Caki2 (cell line): ENCODE measurements around the gene PDE7B. TPM values are rescaled to one million over a fixed set of nuclear protein-coding genes. Genes with fewer than 3 reads are reported as not detected.
A peak's percentile ranks its signal among the peaks of the same experiment; 100 is the strongest.

ENCODE experiments used
- DNase-seq: peaks from one replicate; pipeline ENCODE4 v3.0.0-alpha.2; 2015; ENCODE audit warnings: low read depth
- in situ Hi-C: cut with HindIII; loops from 2 replicates; pipeline ENCODE4 v1.10.0; 2016; ENCODE audit warnings: low sequenced_read_pairs, low pct_unique_long_range_greater_than_20kb, mixed read lengths
- total RNA-seq: library from RNA; depleted of rRNA; stranded (reverse); fragments of >200 nt; shearing (Covaris generic); gene quantifications from 2 replicates; pipeline ENCODE4 v1.2.3, GENCODE V29; 2014; ENCODE audit warnings: low replicate concordance

Gene PDE7B
- total RNA-seq, 1 experiment from 2014 or later = 0.07 TPM

DNA sequence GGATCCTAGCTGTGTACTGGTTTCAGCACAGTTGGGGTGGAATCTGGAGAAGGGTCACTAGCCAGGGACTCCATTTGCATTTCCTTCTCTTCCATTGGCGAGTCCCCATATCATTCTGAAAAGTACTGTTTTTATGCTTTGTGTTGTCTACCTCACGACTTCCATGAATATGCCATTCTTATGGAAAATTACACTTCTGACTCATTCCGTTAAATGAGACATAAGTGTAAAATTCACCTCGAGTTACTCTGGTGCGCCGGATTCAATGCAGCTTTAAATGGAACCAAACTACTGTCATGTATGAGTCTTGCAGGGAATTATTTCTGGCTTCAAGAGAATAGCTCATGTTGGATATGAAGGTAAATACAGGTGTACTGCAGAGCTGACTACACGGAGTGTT is 99.2 kb downstream of the PDE7B start:
- in situ Hi-C loops = no loop called here

GRCh38 chr6:135951169-135951568 is 99.7 kb downstream of the PDE7B start:
- in situ Hi-C loops = no loop called here

More for the DNA sequence above, 99.2 kb downstream of the PDE7B start:
- DNase-seq = no peak

DNA sequence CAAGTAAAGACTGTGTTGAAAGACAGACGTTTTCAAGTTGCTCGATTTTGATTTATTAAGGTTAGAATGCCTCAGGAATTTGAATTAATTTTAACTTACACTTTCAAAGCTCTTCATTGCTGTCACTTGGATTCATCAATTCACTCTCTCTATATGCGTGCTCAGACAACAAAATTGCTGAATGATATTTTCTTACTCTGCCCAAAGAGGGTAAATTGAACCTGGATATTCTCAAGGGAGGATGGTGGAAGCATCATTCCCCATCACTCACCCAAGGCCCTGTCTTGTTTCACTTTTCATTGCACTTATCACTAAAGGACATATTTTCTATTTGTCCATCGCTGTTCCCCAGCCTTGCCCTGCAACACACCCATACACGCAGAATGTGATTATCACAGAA is 102.3 kb downstream of the PDE7B start:
- in situ Hi-C loops = no loop called here
- DNase-seq = no peak

More at GRCh38 chr6:135951169-135951568, 99.7 kb downstream of the PDE7B start:
- DNase-seq = no peak

GRCh38 chr6:135955099-135955498 is 103.6 kb downstream of the PDE7B start:
- DNase-seq = no peak
- in situ Hi-C loops = no loop called here

- in situ Hi-C loops = no loop called here
- DNase-seq = peak; percentile 38
Observed at GRCh38 chr6:135962731-135963130, 111.2 kb downstream of the PDE7B start.

- no peak for DNase-seq
- in situ Hi-C loops = no loop called here
Observed at GRCh38 chr6:135970750-135971149, 119.2 kb downstream of the PDE7B start.

DNA sequence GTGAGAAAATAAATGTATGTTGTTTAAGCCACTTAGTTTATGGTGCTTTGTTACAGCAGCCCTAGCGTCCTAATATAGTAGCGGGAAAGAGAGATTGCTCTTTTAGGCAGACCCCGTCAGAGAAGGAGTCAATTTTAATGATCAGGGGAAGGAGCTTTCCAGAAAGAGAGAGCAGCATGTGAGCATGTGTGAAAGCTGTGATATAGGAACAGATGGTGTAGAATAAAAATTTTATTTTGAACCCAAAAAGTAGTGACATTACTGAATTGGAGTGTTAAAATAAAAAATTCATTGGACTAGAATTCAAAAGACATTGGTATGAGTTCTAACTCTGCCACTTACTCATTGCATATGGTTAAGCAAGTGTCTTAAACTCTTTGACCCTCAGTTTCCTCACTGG is 119.8 kb downstream of the PDE7B start:
- no peak for DNase-seq
- in situ Hi-C loops = no loop called here

- no peak for DNase-seq
Observed at GRCh38 chr6:135972150-135972549, 120.6 kb downstream of the PDE7B start.

DNA sequence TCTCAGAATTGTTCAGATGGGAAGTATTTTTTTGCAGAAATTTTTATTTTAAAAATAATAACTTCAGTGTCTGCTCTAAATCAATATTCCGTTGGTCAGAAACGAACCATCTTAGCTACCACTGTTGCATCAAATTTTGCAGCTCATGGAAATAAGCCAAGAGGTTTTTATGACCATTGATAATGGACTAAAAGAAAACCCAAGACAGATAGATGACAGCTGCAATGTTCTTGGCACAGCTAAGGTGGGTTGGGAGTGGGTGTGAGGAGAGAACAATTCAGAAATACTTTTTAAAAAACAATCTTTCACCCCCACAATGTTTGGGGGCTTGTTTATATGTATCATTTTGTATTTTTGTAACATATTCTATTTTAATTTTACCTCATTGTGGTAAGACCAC is 121.1 kb downstream of the PDE7B start:
- no peak for DNase-seq
- in situ Hi-C loops = no loop called here

More at GRCh38 chr6:135972150-135972549, 120.6 kb downstream of the PDE7B start:
- in situ Hi-C loops = no loop called here

DNA sequence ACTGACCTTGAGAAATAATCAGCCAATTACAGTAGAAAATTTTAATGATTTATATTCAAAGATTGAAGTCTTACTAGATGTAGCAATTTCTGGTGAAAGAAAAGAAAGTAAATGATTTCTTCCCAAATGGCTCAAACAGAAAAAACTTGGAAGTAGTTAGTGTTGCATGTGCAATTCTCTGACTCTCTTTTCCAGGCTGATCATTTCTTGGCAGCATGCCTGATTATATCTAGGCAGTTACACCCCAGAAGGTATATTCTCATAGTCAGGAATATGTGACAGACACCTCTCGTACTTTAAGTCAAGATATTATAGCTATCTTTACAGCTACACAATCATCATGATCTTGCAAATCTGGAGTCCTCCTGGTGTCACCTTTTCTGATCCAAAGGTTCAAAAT is 122.9 kb downstream of the PDE7B start:
- in situ Hi-C loops = no loop called here
- DNase-seq = no peak

- in situ Hi-C loops = no loop called here
- DNase-seq = no peak
Observed at GRCh38 chr6:135976585-135976984, 125.1 kb downstream of the PDE7B start.

DNA sequence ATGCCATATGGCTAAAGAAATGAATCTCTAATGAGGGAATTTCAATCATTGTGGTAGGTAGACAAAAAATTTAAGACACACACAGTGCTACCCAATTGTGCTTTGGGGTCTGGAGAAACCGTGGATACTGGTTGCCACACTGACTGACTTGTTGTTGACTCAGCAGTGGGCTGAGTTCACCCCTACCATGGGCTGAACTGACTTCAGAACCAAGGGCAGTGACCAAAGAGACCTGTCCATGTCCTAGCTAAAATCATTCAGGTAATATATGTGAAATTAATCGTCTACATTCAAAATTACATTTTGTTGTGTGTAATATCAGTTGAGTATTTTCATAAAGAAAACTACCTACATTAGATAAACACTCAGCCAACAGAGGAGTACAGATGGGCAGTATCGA is 131.6 kb downstream of the PDE7B start:
- no peak for DNase-seq
- in situ Hi-C loops = no loop called here

DNA sequence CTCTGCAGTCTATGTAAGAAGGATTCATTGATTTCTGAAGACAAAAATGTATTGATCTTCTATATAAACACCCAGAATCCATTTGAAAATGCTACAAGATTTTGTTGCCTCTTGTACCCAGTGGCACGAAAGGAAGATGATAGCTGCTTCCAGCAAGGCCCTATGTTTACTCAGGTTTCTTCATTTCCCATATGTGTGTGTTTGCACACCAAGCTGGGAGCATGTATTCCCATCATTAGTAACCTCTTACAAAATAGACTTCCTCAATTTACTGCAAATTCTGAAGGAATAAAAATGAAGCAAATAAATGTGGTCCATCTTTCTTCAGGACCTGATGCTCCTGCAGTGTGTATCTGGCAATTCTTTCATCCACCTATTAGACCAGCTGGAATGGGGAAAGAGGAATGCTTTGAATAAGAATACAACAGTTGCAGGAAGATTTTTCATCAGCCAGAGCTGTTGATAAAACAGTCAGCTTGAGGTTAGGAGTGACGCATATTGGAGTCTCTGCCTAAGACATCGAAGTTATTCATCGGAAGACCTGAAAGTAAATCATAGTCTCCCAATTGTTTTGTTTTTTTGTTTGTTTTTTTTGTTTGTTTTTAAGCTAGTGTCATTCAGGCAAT is 132.3 kb downstream of the PDE7B start:
- in situ Hi-C loops = no loop called here
- DNase-seq = no peak

DNA sequence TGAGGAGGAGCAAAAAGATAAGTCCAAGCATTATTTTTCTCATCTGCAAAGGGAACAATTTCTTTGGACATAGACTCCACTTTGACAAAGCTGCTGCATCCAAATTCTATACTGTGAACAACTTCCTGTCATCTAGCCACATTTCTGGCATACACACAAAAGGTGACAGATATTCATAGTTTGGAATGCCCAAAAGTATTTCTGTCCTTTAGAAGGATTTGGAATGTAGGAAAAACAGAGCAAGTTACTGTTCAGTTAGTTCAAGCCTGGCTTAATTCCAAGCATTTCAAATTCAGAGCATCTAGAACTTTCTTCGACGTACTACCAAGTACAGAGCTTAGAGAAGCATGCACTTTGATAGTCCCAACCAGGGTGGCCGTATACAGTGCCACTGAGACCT is 134.0 kb downstream of the PDE7B start:
- DNase-seq = no peak
- in situ Hi-C loops = no loop called here

GRCh38 chr6:135987226-135987625 is 135.7 kb downstream of the PDE7B start:
- in situ Hi-C loops = no loop called here
- DNase-seq = no peak

DNA sequence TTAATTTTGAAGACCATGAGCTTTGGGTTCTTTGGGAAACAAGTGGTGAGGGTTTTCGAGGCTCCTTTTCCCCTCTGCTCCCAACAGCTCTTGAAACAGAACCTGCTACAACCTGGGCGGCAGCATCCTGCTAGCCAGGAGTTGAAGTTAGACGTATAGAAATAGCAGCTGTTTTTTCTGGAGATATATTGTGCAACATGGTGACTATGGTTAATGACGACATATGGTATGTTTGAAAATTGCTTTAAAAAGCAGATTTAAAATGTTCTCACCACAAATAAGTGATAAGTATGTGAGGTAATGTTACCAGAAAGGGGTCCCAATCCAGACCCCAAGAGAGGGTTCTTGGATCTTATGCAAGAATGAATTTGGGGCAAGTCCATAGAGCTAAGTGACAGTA is 138.9 kb downstream of the PDE7B start:
- no peak for DNase-seq
- in situ Hi-C loops = no loop called here

DNA sequence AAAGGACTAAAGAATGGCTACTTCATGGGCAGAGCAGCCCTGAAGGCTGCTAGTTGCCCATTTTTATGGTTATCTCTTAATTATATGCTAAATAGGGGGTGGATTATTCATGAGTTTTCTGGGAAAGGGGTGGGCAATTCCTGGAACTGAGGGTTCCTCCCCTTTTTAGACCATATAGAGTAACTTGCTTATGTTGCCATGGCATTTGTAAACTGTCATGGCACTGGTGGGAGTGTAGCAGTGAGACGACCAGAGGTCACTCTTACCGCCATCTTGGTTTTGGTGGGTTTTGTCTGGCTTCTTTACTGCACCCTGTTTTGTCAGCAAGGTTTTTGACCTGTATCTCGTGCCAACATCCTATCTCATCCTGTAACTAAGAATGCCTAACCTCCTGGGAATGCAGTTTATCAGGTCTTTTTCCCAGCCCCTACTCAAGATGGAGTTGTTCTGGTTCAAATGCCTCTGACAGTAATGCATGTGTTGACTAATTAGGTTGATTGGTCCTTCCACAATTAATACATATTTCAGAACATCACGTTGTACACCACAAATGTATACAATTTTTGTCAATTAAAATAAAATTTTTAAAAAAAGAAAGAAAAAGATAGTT is 139.5 kb downstream of the PDE7B start:
- in situ Hi-C loops = no loop called here
- DNase-seq = no peak

- in situ Hi-C loops = no loop called here
- DNase-seq = no peak
Observed at GRCh38 chr6:135992739-135993138, 141.2 kb downstream of the PDE7B start.

DNA sequence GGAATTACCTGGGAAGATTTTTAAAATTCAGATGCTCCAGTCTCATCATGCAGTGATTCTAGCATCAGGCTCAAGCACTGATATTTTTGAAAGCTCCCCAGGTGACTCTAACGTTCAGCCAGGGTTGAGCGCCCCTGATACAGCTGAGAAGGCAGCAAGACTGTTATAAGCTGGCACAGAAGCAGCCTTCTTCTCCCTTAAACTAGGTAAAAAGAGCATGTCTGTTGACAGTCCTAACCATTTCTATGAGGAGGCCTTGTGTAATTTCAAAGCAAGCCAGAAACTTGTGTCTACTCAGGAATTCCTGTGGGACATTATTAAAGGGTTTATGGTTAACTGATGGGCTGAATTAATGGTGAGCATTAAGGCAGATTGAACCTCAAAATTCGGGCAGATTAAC is 141.9 kb downstream of the PDE7B start:
- DNase-seq = peak; percentile 8
- in situ Hi-C loops = no loop called here

- DNase-seq = peak; percentile 14
- in situ Hi-C loops = no loop called here
Observed at GRCh38 chr6:135994857-135995544, 143.5 kb downstream of the PDE7B start.
